ENCODE results near the gene VTCN1.

GRCh38 chr1:117225931-117226330, 15.2 kb upstream of the VTCN1 start:
- TF ChIP-seq POLR2A (IDR thresholded peaks at IDR 0.05) (no peak), CTCF (IDR thresholded peaks at IDR 0.05) (no peak), EP300 (IDR thresholded peaks at IDR 0.05) (no peak)

Measured in ovary (tissue), 3 donors.